Measurements from ENCODE around the gene FAM219A.

GRCh38 chr9:34400686-34401602, 57.4 kb downstream of the FAM219A start:
- TF ChIP-seq SUZ12 (IDR thresholded peaks at IDR 0.05; ENCODE audit: extremely low read depth, insufficient read depth, insufficient read length) (no peak), ZNF274 (IDR thresholded peaks at IDR 0.05; ENCODE audit: low read depth, low read length) (no peak)
